Peyer's patch (tissue), 4 donors: Measurements from ENCODE around the gene HRC. TPM values are rescaled to one million over a fixed set of nuclear protein-coding genes. Genes with fewer than 3 reads are reported as not detected.
"Not testable (repeated sequence)": the region's sequence is repeated elsewhere in the genome, so short reads cannot be mapped to it uniquely, and the experiment has no call there.

Source experiments
- DNase-seq, 3 donors: peaks; one replicate each; pipeline ENCODE4 v3.0.0-alpha.2; 2017 to 2019
- H3K27ac ChIP-seq, 4 donors: fragments of 200-600 bp; sonication (generic); one replicate each; pipeline ENCODE4 v1.5.1; 2016 to 2019
- H3K27me3 ChIP-seq, 2 donors: fragments of 200-600 bp; sonication (generic); one replicate each; pipeline ENCODE4 v1.5.1; 2019
- H3K36me3 ChIP-seq, 3 donors: fragments of 200-600 bp; sonication (generic); one replicate each; pipeline ENCODE4 v1.5.1; 2016 to 2019
- H3K4me1 ChIP-seq, 4 donors: fragments of 200-600 bp; sonication (generic); one replicate each; pipeline ENCODE4 v1.5.1; 2016 to 2019
- H3K4me3 ChIP-seq, 4 donors: fragments of 200-600 bp; sonication (generic); 1 replicate in 3 of 4; 2 replicates in 1 of 4; pipeline ENCODE4 v1.5.1; 2016 to 2019; ENCODE audit warnings: mild to moderate bottlenecking in 1 of 4
- H3K9me3 ChIP-seq, 4 donors: fragments of 200-600 bp; sonication (generic); one replicate each; pipeline ENCODE4 v1.5.1; 2016 to 2019; ENCODE audit warnings: mild to moderate bottlenecking in 1 of 4
- POLR2A ChIP-seq, 2 donors: fragments of 450-650 bp; IDR thresholded peaks; one replicate each; pipeline ENCODE4 v1.5.1; 2017; ENCODE audit warnings: antibody characterized with exemption in 2 of 2, mild to moderate bottlenecking in 2 of 2, moderate library complexity in 2 of 2
- total RNA-seq, 4 donors: library from RNA; depleted of rRNA; stranded (reverse); fragments of >200 nt; gene quantifications; one replicate each; pipeline ENCODE4 v1.1.0, GENCODE V29; 2016
- TF ChIP-seq, protein P1 (sequence below), 6 experiments: fragments of 450-650 bp in 4 of 6; fragments of 200-600 bp in 2 of 6; sonication (generic) in 1 of 6; IDR thresholded peaks; one replicate each; pipeline ENCODE4 v1.5.1; 2017 to 2019; ENCODE audit warnings: antibody characterized with exemption in 6 of 6, mild to moderate bottlenecking in 3 of 6, moderate library complexity in 1 of 6

Gene HRC
- total RNA-seq, 4 donors from 2014 or later = 0.35 to 0.76 (median 0.67) TPM; not detected in 1

DNA sequence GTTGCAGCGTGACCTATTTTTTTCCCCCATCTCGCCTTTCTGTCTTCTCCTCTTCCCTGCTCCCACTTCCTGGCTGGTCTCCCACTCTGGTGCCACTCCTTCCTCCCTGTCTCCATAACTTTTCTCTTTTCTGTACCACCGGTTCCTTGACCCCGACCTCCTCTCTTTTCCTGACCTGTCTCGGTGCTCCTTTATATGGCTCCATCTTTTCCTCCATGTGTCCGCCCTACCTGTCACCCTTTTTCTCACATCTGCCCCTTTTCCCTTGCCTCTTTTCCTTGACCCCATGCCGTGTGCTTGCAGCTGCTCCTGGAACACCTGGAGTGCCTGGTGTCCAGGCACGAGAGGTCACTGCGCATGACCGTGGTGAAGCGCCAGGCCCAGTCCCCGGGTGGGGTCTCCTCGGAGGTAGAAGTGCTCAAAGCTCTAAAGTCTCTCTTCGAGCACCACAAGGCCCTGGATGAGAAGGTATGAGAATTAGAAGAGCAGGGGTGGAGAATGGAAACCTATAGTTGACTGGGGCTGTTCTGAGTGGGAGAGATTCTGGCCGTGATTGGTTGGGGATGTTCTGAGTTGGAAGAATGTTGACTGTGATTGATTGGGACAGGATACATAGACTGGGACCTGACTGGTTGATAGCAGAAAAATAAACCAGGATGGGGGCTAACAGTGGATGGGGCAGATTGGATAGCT, 26.5 kb downstream of the HRC start:
- Histone ChIP-seq H3K36me3 (no peaks in the 10 kb centered on the region), H3K27me3 (no peaks in the 10 kb centered on the region), H3K9me3 (no peaks in the 10 kb centered on the region), H3K4me3 (peak overlapping the region; percentile 11 to 53 (median 46)), H3K27ac (peak overlapping the region in 2 of 4 donors; percentile 57 to 84), H3K4me1 (peaks cover 0 to 29% (median 5%) of the 10 kb centered on the region in 4 donors)
- no peak for DNase-seq
- TF ChIP-seq, protein P1, sequence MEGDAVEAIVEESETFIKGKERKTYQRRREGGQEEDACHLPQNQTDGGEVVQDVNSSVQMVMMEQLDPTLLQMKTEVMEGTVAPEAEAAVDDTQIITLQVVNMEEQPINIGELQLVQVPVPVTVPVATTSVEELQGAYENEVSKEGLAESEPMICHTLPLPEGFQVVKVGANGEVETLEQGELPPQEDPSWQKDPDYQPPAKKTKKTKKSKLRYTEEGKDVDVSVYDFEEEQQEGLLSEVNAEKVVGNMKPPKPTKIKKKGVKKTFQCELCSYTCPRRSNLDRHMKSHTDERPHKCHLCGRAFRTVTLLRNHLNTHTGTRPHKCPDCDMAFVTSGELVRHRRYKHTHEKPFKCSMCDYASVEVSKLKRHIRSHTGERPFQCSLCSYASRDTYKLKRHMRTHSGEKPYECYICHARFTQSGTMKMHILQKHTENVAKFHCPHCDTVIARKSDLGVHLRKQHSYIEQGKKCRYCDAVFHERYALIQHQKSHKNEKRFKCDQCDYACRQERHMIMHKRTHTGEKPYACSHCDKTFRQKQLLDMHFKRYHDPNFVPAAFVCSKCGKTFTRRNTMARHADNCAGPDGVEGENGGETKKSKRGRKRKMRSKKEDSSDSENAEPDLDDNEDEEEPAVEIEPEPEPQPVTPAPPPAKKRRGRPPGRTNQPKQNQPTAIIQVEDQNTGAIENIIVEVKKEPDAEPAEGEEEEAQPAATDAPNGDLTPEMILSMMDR (IDR thresholded peaks at IDR 0.05) = no peak
- TF ChIP-seq POLR2A (IDR thresholded peaks at IDR 0.05) = no peak

DNA sequence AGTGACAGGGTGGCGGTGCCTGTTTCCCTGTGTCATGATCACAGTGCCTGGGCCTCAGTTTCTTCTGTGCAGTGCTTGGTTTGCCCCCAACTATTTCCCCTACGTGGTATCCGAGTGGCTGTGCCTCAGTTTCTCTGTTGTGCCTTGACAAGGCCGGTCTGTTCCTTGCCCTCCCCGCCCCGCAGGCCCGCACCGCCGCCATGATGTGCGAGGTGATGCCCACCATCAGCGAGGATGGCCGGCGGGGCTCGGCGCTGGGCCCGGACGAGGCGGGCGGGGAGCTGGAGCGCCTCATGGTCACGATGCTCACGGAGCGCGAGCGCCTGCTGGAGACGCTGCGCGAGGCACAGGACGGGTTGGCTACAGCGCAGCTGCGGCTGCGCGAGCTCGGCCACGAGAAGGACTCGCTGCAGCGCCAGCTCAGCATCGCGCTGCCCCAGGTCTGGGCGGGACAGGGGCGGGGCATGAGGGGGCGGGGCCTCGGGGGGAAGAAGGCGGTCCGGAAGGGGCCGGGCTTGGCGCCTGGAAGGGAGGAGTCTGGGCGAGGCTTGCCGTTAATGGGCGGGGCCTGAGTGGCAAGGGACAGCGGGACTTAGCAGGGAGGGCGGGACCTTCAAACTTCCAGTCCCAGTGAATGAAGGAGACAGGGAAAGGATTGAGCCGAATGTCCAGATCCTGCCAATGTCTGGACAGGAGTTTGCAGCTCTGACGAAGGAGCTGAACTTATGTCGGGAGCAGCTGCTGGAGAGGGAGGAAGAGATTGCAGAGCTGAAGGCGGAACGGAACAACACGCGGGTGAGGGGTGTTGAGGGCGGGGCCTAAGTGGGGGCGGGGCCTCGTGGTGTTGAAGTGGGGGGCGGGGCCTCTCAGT, 27.3 kb downstream of the HRC start:
- no peak for TF ChIP-seq POLR2A (IDR thresholded peaks at IDR 0.05)
- TF ChIP-seq, protein P1 (IDR thresholded peaks at IDR 0.05) = peak in 3 of 6 experiments; percentile 45 to 58 (median 50)
- peak; percentile 92 to 99 (median 97) for DNase-seq
- H3K9me3 ChIP-seq = no peaks in the 10 kb centered on the region
- H3K36me3 ChIP-seq = no peaks in the 10 kb centered on the region
- H3K4me3 ChIP-seq = peak overlapping the region; percentile 24 to 53 (median 46)
- H3K27me3 ChIP-seq = no peaks in the 10 kb centered on the region
- peak overlapping the region in 3 of 4 donors; percentile 72 to 84 (median 74) for H3K27ac ChIP-seq
- peaks cover 0 to 21% (median 5%) of the 10 kb centered on the region in 4 donors for H3K4me1 ChIP-seq

DNA sequence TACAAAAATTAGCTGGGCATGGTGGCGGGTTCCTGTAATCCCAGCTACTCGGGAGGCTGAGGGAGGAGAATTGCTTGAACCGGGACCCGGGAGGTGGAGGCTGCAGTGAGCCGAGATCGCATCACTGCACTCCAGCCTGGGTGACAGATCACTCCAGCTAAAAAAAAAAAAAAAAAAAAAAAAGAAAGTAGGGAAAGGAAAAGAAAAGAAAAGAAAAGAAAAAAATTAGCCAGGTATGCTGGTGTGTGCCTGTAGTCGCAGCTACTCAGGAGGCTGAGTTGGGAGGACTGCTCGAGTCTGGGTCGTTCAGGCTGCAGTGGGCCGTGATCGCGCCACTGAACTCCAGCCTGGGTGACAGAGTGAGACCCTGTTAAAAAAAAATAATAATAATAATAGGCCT, 28.0 kb downstream of the HRC start:
- peak overlapping the region in 1 of 4 donors; percentile 84 for H3K27ac ChIP-seq
- H3K36me3 ChIP-seq, DNase-seq, H3K27me3 ChIP-seq, H3K9me3 ChIP-seq: not testable (repeated sequence)
- H3K4me3 ChIP-seq = peak overlapping the region in 3 of 4 donors; percentile 24 to 45 (median 41)
- peaks cover 0 to 19% (median 5%) of the 10 kb centered on the region in 4 donors for H3K4me1 ChIP-seq

DNA sequence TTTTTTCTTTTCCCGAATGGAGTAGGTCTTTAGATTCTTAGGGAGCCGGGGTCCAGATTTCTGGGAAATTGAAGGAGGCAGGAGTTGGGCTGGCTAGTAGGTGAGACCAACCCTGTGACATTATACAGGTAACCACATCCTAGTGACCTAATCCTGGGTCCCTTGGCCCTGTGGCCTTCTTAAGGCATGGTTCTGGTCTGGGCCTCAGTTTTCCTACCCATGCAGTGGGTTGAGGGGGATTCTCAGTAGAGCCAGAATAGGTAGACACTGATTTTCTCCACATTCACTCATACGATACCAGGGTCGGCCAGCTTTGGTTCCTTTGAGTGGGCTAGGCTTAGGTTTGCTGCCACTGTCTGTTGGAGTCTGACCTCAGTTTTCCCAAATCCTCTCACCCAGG, 28.6 kb downstream of the HRC start:
- H3K27ac ChIP-seq = no peak overlapping the region
- no peaks in the 10 kb centered on the region for H3K27me3 ChIP-seq
- no peaks in the 10 kb centered on the region for H3K36me3 ChIP-seq
- no peak overlapping the region for H3K4me3 ChIP-seq
- no peak for DNase-seq
- H3K4me1 ChIP-seq = peaks cover 0 to 19% (median 5%) of the 10 kb centered on the region in 4 donors
- TF ChIP-seq, protein P1 (IDR thresholded peaks at IDR 0.05) = no peak
- TF ChIP-seq POLR2A (IDR thresholded peaks at IDR 0.05) = no peak
- no peaks in the 10 kb centered on the region for H3K9me3 ChIP-seq

DNA sequence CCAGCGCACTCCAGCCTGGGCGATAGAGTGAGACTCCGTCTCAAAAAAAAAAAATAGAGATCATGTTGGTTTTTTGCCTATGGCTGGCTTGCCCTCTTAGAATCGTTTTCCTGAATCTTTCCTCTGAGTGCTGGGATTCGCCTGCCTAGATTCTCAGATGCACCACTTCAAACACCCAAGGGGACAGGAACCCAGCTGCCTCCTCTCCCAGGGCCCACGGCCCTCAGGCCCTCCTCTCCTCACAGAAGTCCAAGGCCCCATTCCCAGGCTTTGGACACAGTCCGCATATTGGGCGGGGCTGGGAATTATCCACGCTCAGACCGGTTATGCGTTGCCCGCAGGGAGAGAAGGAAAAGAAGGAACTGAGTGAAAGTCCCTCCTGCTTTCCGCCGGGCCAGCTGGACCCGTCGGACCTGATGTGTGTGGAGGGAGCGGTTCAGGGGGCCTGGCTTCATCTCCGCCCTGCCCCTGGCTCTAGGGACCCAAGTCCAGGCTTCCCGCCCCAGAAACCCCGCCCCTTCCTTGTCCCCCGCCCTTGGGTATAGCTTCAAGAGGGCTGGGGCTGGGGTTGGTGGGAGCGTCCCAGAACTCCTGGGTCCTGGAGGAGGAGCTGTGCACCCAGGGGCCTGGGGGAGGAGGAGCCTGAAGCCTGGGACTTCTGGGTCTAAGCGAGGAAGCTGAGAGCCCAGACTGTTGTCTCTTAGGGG, 30.0 kb downstream of the HRC start:
- peak in 2 of 3 donors; percentile 79 to 88 for DNase-seq
- TF ChIP-seq POLR2A (IDR thresholded peaks at IDR 0.05) = peak in 1 of 2 donors; percentile 38
- TF ChIP-seq, protein P1 (IDR thresholded peaks at IDR 0.05) = no peak
- peak overlapping the region in 3 of 4 donors; percentile 34 to 50 (median 46) for H3K27ac ChIP-seq

DNA sequence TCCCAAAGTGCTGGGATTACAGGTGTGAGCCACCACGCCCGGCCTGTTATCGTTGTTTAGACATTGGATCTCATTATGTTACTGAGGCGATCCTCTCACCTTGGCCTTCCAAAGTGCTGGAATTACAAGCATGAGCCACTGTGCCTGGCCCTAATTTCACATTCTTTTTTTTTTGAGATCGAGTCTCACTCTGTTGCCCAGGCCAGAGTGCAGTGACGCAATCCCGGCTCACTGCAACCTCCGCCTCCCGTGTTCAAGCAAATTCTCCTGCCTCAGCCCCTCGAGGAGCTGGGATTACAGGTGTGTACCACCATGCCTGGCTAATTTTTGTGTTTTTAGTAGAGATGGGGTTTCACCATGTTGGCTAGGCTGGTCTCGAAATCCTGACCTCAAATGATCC, 31.9 kb downstream of the HRC start:
- not testable (repeated sequence) for H3K9me3 ChIP-seq, DNase-seq, H3K27me3 ChIP-seq, H3K27ac ChIP-seq, H3K4me3 ChIP-seq, H3K36me3 ChIP-seq
- peaks cover 0 to 27% (median 11%) of the 10 kb centered on the region in 4 donors for H3K4me1 ChIP-seq

More for the DNA sequence above, 30.0 kb downstream of the HRC start:
- H3K9me3 ChIP-seq = no peaks in the 10 kb centered on the region
- H3K27me3 ChIP-seq = no peaks in the 10 kb centered on the region
- H3K4me3 ChIP-seq = peak overlapping the region in 1 of 4 donors; percentile 30
- no peaks in the 10 kb centered on the region for H3K36me3 ChIP-seq
- H3K4me1 ChIP-seq = peaks cover 0 to 21% (median 6%) of the 10 kb centered on the region in 4 donors

DNA sequence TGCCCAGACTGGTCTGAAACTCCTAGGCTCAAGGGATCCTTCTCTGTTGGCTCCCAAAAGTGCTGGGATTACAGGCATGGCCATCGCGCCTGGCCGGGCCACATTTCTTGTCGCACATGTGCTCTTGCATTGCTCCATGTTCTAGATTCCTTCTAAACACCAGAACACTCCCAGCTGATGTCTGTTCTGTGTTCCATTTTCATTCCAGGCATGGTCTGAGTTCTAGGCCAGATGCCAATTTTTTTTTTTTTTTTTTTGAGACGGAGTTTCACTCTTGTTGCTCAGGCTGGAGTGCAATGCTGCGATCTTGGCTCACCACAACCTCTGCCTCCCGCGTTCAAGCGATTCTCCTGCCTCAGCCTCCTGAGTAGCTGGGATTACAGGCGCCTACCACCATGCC, 33.4 kb downstream of the HRC start:
- H3K4me1 ChIP-seq = peaks cover 2 to 32% (median 12%) of the 10 kb centered on the region in 4 donors
- not testable (repeated sequence) for H3K27me3 ChIP-seq, H3K4me3 ChIP-seq, DNase-seq, H3K36me3 ChIP-seq, H3K27ac ChIP-seq, H3K9me3 ChIP-seq
